Measurements from ENCODE around the gene MLF2.
A peak's percentile ranks its signal among the peaks of the same experiment; 100 is the strongest.

MLF2 gene

GRCh38 chr12:6778217-6778573, 25.3 kb upstream of the MLF2 start:
- DNase-seq (ENCODE audit: low read depth in 2 of 2), result no peak

- no peak for DNase-seq (ENCODE audit: low read depth in 2 of 2)
Observed at GRCh38 chr12:6777386-6777785, 24.4 kb upstream of the MLF2 start.

- DNase-seq (ENCODE audit: low read depth in 2 of 2), result no peak
Observed at GRCh38 chr12:6775185-6776174, 22.5 kb upstream of the MLF2 start.

- no peak for DNase-seq (ENCODE audit: low read depth in 2 of 2)
Observed at GRCh38 chr12:6774499-6775062, 21.6 kb upstream of the MLF2 start.

- DNase-seq (ENCODE audit: low read depth in 2 of 2), result peak; percentile 57 to 74
Observed at GRCh38 chr12:6773590-6774351, 20.8 kb upstream of the MLF2 start.

- no peak for DNase-seq (ENCODE audit: low read depth in 2 of 2)
Observed at GRCh38 chr12:6772726-6773589, 20.0 kb upstream of the MLF2 start.

GRCh38 chr12:6772331-6772695, 19.4 kb upstream of the MLF2 start, which contains the start of gene LAG3:
LAG3 (plus strand) TSS chr12:6772520; CDS start chr12:6772853, 333 bp downstream.
- DNase-seq (ENCODE audit: low read depth in 2 of 2), result peak; percentile 41 to 51

- DNase-seq (ENCODE audit: low read depth in 2 of 2), result no peak
Observed at GRCh38 chr12:6771509-6772330, 18.8 kb upstream of the MLF2 start.

GRCh38 chr12:6771091-6771495, 18.2 kb upstream of the MLF2 start:
- DNase-seq (ENCODE audit: low read depth in 2 of 2), result no peak

GRCh38 chr12:6770600-6770999, 17.7 kb upstream of the MLF2 start:
- DNase-seq (ENCODE audit: low read depth in 2 of 2), result no peak

- DNase-seq (ENCODE audit: low read depth in 2 of 2), result no peak
Observed at GRCh38 chr12:6770094-6770493, 17.2 kb upstream of the MLF2 start.

GRCh38 chr12:6769666-6770065, 16.7 kb upstream of the MLF2 start:
- DNase-seq (ENCODE audit: low read depth in 2 of 2), result no peak

GRCh38 chr12:6768990-6769389, 16.0 kb upstream of the MLF2 start:
- DNase-seq (ENCODE audit: low read depth in 2 of 2), result no peak

GRCh38 chr12:6768437-6768914, 15.5 kb upstream of the MLF2 start:
- DNase-seq (ENCODE audit: low read depth in 2 of 2), result no peak

- no peak for DNase-seq (ENCODE audit: low read depth in 2 of 2)
Observed at GRCh38 chr12:6767353-6768319, 14.7 kb upstream of the MLF2 start.

- no peak for DNase-seq (ENCODE audit: low read depth in 2 of 2)
Observed at GRCh38 chr12:6766651-6767349, 13.9 kb upstream of the MLF2 start.

GRCh38 chr12:6765634-6766581, 13.0 kb upstream of the MLF2 start, which contains the start of gene PTMS:
PTMS (plus strand) TSS chr12:6766363; CDS start chr12:6766706, 343 bp downstream.
- DNase-seq (ENCODE audit: low read depth in 2 of 2), result no peak
